ENCODE measurements around the gene RYK.

RYK gene

GRCh38 chr3:134149286-134149685 is 101.4 kb downstream of the RYK start:
- H3K4me3 Mint-ChIP-seq: no peak overlapping the region
- TF ChIP-seq CTCF (IDR thresholded peaks at IDR 0.05; ENCODE audit: unreplicated experiment in 3 of 3): no peak
- peaks cover under 1% of the 10 kb centered on the region for H3K9me3 Mint-ChIP-seq
- H3K4me1 Mint-ChIP-seq: no peaks in the 10 kb centered on the region
- no peak overlapping the region for H3K27ac Mint-ChIP-seq
- peaks cover 57% of the 10 kb centered on the region for H3K36me3 Mint-ChIP-seq (ENCODE audit: low read depth)
- H3K27me3 Mint-ChIP-seq (ENCODE audit: low read depth): no peaks in the 10 kb centered on the region

GRCh38 chr3:134148534-134148933 is 102.1 kb downstream of the RYK start:
- TF ChIP-seq CTCF (IDR thresholded peaks at IDR 0.05; ENCODE audit: unreplicated experiment in 3 of 3): no peak
- Mint-ChIP-seq H3K27me3 (ENCODE audit: low read depth) (no peaks in the 10 kb centered on the region), H3K9me3 (peaks cover 3% of the 10 kb centered on the region), H3K4me1 (no peaks in the 10 kb centered on the region), H3K36me3 (ENCODE audit: low read depth) (peaks cover 57% of the 10 kb centered on the region), H3K27ac (no peak overlapping the region), H3K4me3 (no peak overlapping the region)

- Mint-ChIP-seq H3K4me3 (no peak overlapping the region), H3K27me3 (ENCODE audit: low read depth) (no peaks in the 10 kb centered on the region), H3K36me3 (ENCODE audit: low read depth) (peaks cover 51% of the 10 kb centered on the region), H3K27ac (no peak overlapping the region), H3K9me3 (peaks cover 5% of the 10 kb centered on the region), H3K4me1 (no peaks in the 10 kb centered on the region)
- TF ChIP-seq CTCF (IDR thresholded peaks at IDR 0.05; ENCODE audit: unreplicated experiment in 3 of 3): no peak
Observed at GRCh38 chr3:134147411-134147810, 103.2 kb downstream of the RYK start.

- H3K36me3 Mint-ChIP-seq (ENCODE audit: low read depth): peaks cover 51% of the 10 kb centered on the region
- H3K4me1 Mint-ChIP-seq: no peaks in the 10 kb centered on the region
- peaks cover 11% of the 10 kb centered on the region for H3K9me3 Mint-ChIP-seq
- H3K4me3 Mint-ChIP-seq: no peak overlapping the region
- TF ChIP-seq CTCF (IDR thresholded peaks at IDR 0.05; ENCODE audit: unreplicated experiment in 3 of 3): no peak
- H3K27me3 Mint-ChIP-seq (ENCODE audit: low read depth): no peaks in the 10 kb centered on the region
- H3K27ac Mint-ChIP-seq: no peak overlapping the region
Observed at GRCh38 chr3:134146666-134147065, 104.0 kb downstream of the RYK start.

- no peak overlapping the region for H3K27ac Mint-ChIP-seq
- no peak for TF ChIP-seq CTCF (IDR thresholded peaks at IDR 0.05; ENCODE audit: unreplicated experiment in 3 of 3)
- peaks cover 59% of the 10 kb centered on the region for H3K36me3 Mint-ChIP-seq (ENCODE audit: low read depth)
- no peak overlapping the region for H3K4me3 Mint-ChIP-seq
- no peaks in the 10 kb centered on the region for H3K4me1 Mint-ChIP-seq
- H3K27me3 Mint-ChIP-seq (ENCODE audit: low read depth): no peaks in the 10 kb centered on the region
- H3K9me3 Mint-ChIP-seq: peaks cover 22% of the 10 kb centered on the region
Observed at GRCh38 chr3:134145183-134145582, 105.5 kb downstream of the RYK start.

- H3K27ac Mint-ChIP-seq: no peak overlapping the region
- H3K36me3 Mint-ChIP-seq (ENCODE audit: low read depth): peaks cover 61% of the 10 kb centered on the region
- H3K4me3 Mint-ChIP-seq: no peak overlapping the region
- peaks cover 23% of the 10 kb centered on the region for H3K9me3 Mint-ChIP-seq
- TF ChIP-seq CTCF (IDR thresholded peaks at IDR 0.05; ENCODE audit: unreplicated experiment in 3 of 3): no peak
- no peaks in the 10 kb centered on the region for H3K27me3 Mint-ChIP-seq (ENCODE audit: low read depth)
- H3K4me1 Mint-ChIP-seq: no peaks in the 10 kb centered on the region
Observed at GRCh38 chr3:134144694-134145093, 106.0 kb downstream of the RYK start.

Measured in nephron (organoid).